Measurements from ENCODE around the gene SPESP1.

The SPESP1 gene

DNA sequence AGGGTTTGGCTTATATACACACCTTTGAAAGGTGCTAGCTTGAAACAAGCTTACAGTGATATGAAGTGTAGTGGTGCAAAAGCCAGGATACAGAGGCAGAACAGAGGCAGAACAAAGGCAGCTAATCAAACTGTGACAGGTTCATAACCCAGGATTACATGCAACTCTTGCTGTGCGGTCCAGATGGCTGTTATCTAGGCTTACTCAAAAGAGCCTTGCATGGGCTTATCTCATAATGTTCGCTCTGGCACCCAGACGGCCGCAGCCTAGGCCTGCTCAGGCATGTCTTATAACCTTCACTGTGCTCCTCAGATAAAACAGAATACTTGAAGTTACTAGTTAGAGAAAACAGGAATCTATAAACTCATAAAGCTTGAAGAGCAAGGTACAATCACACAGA is 61.4 kb downstream of the SPESP1 start:
- no peak for DNase-seq (ENCODE audit: low spot score)

DNA sequence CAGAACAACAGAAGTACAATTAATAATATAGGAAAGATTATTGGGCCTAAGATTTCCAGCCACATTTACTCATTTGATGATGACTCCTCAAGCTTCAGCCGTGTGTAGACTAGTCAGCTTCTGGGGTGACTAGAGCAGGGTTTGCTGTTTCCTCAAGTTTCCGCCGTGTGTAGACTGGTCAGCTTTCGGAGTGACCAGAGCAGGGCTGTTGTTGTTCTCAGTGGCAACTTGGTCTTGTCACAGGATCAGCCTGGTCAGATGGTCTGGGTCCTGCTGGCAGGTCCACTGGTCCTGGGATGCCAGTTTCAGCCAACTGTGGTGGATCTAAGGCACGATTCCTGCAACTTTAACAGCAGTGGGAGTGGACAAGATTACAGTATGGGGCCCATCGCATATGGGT is 62.4 kb downstream of the SPESP1 start:
- no peak for DNase-seq (ENCODE audit: low spot score)

DNA sequence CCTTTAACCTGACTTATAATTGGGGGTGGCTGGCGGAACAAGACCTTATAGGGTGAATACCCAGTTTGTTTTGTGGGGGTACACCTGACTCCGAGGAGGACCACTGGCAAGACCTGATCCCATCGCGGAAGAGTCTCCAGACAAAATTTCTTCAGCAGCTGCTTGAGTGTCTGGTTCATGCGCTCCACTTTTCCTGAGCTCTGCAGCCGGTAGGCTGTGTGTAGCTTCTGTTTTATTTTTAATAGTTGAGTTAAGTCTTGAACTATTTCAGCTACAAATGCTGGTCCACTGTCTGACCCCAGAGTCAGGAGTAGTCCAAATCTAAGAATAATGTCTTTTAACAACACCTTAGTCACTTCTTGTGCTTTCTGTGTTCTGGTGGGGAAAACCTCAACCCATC is 63.0 kb downstream of the SPESP1 start:
- DNase-seq (ENCODE audit: low spot score) = no peak

DNA sequence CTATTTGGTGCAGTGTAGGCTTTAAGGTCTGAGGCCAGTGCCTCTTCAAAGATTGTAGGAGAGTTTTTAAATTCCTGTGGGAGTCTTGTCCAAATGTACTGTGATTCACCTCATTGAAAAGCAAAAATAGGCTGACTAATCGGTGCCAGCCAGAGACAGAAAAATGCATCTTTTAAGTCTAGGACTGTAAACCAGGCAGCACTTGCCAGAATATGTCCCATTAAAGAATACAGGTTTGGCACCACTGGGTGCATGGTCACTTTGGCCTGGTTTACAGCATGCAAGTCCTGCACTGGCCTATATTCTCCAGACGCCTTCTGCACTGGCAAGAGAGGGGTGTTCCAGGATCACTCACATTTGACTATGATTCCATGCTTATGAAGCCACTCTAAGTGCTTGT is 63.8 kb downstream of the SPESP1 start:
- no peak for DNase-seq (ENCODE audit: low spot score)

DNA sequence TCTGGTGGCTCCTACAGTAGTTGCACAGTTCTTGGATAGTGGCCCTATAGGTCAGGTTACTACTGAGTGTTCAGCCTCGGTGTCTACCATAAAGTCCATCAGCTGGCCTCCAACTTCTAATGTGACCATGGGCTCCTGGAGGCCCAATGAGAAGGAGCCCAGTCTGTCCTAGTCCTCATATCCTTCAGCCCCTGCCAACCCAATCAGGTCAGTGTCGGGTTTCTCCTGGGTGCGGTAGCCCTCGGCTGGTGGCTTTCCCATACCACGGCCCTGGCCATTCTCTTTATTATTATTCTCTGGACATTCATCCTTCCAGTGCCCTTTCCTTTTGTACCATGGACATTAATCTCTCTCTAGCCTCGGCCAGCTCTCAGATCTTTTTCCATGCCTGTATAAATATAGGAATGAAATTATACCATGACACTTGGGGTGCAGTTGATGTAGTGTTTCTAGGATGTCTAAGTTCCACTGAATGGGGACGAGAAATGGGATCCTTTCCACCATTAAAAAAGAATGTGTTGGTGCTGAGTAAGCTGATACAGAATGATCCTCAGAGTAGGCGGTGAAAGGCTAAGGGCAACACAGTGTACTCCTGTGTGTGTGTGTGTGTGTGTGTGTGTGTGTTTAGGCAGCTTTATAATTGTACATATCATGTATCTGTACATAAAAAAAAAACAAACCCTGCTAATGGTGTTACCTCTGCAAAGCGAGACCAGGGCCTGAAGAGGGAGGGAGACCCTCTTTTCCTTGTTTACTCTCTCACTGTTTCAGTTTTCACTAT is 64.8 kb downstream of the SPESP1 start:
- DNase-seq (ENCODE audit: low spot score) = no peak
